Peyer's patch (tissue), 4 donors: ENCODE measurements around the gene AFDN.

Experiments
- POLR2A ChIP-seq, 2 donors: fragments of 450-650 bp; IDR thresholded peaks; one replicate each; pipeline ENCODE4 v1.5.1; 2017; ENCODE audit warnings: antibody characterized with exemption in 2 of 2, mild to moderate bottlenecking in 2 of 2, moderate library complexity in 2 of 2
- TF ChIP-seq, protein P1 (sequence below), 6 experiments: fragments of 450-650 bp in 4 of 6; fragments of 200-600 bp in 2 of 6; sonication (generic) in 1 of 6; IDR thresholded peaks; one replicate each; pipeline ENCODE4 v1.5.1; 2017 to 2019; ENCODE audit warnings: antibody characterized with exemption in 6 of 6, mild to moderate bottlenecking in 3 of 6, moderate library complexity in 1 of 6

DNA sequence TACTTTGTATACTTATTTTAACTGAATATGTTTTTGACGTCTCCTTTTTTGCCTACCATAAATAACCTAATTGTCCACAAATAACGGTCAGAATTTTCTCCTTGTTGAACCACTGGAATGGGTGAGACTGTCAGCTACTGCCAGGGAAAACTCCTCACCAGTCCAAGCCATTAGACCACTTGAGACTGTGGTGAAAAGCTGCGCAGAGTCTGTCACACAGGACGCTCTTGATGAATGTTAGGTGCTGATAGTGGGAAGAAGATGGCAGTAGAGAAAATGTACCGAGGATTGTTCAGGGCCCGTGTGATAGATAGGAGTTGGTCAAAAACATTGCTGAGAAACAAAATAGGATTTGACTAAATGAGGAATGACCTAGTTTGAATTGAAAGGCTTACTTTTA, 95.1 kb downstream of the AFDN start:
- TF ChIP-seq, protein P1, sequence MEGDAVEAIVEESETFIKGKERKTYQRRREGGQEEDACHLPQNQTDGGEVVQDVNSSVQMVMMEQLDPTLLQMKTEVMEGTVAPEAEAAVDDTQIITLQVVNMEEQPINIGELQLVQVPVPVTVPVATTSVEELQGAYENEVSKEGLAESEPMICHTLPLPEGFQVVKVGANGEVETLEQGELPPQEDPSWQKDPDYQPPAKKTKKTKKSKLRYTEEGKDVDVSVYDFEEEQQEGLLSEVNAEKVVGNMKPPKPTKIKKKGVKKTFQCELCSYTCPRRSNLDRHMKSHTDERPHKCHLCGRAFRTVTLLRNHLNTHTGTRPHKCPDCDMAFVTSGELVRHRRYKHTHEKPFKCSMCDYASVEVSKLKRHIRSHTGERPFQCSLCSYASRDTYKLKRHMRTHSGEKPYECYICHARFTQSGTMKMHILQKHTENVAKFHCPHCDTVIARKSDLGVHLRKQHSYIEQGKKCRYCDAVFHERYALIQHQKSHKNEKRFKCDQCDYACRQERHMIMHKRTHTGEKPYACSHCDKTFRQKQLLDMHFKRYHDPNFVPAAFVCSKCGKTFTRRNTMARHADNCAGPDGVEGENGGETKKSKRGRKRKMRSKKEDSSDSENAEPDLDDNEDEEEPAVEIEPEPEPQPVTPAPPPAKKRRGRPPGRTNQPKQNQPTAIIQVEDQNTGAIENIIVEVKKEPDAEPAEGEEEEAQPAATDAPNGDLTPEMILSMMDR (IDR thresholded peaks at IDR 0.05): no peak
- TF ChIP-seq POLR2A (IDR thresholded peaks at IDR 0.05): no peak
